CD14-positive monocyte (primary cell): ENCODE measurements around the gene CDT1. TPM values are rescaled to one million over a fixed set of nuclear protein-coding genes. Genes with fewer than 3 reads are reported as not detected.
A peak's percentile ranks its signal among the peaks of the same experiment; 100 is the strongest.

Experiments
- DNase-seq, 3 donors: peaks; one replicate each; pipeline ENCODE4 v3.0.0-alpha.2; 2011 to 2022
- H2AFZ ChIP-seq: 2 replicates; pipeline ENCODE4 v1.6.0; 2012; ENCODE audit warnings: mild to moderate bottlenecking, low read depth, low read length, inconsistent platforms; ENCODE audit not compliant: insufficient read depth, poor library complexity, severe bottlenecking
- H3K27ac ChIP-seq, 2 donors: 1 replicate in 1 of 2; 2 replicates in 1 of 2; pipeline ENCODE4 v1.5.1; 2012 to 2013; ENCODE audit warnings: low read length in 2 of 2, control low read depth in 1 of 2, inconsistent platforms in 1 of 2, low read depth in 1 of 2, mild to moderate bottlenecking in 1 of 2
- H3K27me3 ChIP-seq, 2 donors: one replicate each; pipeline versions ENCODE4 v1.6.0 to v1.6.1; 2011 to 2013; ENCODE audit warnings: low read length in 2 of 2; ENCODE audit not compliant: control insufficient read depth in 2 of 2, insufficient read depth in 2 of 2
- H3K36me3 ChIP-seq, 2 donors: replicated peaks in 1 of 2; 1 replicate in 1 of 2; 2 replicates in 1 of 2; pipeline versions ENCODE4 v1.5.1 to v1.6.1; 2012 to 2013; ENCODE audit warnings: low read length in 2 of 2, control low read depth in 1 of 2, inconsistent platforms in 1 of 2, mild to moderate bottlenecking in 1 of 2; ENCODE audit not compliant: insufficient read depth in 2 of 2, control insufficient read depth in 1 of 2
- H3K4me1 ChIP-seq, 2 donors: 1 replicate in 1 of 2; 2 replicates in 1 of 2; pipeline versions ENCODE4 v1.5.1 to v1.6.1; 2012 to 2013; ENCODE audit warnings: low read length in 2 of 2, control low read depth in 1 of 2, inconsistent platforms in 1 of 2, mild to moderate bottlenecking in 1 of 2, moderate library complexity in 1 of 2; ENCODE audit not compliant: insufficient read depth in 2 of 2, control insufficient read depth in 1 of 2
- H3K4me2 ChIP-seq: replicated peaks from 2 replicates; pipeline ENCODE3; 2012; ENCODE audit warnings: low read length, moderate library complexity, mild to moderate bottlenecking; ENCODE audit not compliant: poor library complexity, severe bottlenecking; ENCODE audit errors: extremely low read depth
- H3K4me3 ChIP-seq, 3 experiments: fragments of 200-600 bp in 1 of 3; sonication (generic) in 1 of 3; replicated peaks in 1 of 3; 1 replicate in 2 of 3; 2 replicates in 1 of 3; pipeline ENCODE4 v1.5.1; 2011 to 2013; ENCODE audit warnings: low read length in 3 of 3, mild to moderate bottlenecking in 3 of 3, control low read depth in 2 of 3, low read depth in 2 of 3, inconsistent platforms in 1 of 3, moderate library complexity in 1 of 3
- H3K79me2 ChIP-seq: 2 replicates; pipeline ENCODE4 v1.6.0; 2012; ENCODE audit warnings: mild to moderate bottlenecking, control low read depth, inconsistent platforms, low read length, moderate library complexity; ENCODE audit not compliant: insufficient read depth
- H3K9ac ChIP-seq: 2 replicates; pipeline ENCODE4 v1.6.0; 2017; ENCODE audit warnings: low read length, mild to moderate bottlenecking; ENCODE audit not compliant: insufficient read depth, poor library complexity, severe bottlenecking
- H3K9me3 ChIP-seq, 2 donors: replicated peaks in 1 of 2; 1 replicate in 1 of 2; 2 replicates in 1 of 2; pipeline versions ENCODE4 v1.5.1 to v1.6.1; 2012 to 2013; ENCODE audit warnings: low read length in 2 of 2, control low read depth in 1 of 2; ENCODE audit not compliant: control insufficient read depth in 1 of 2, insufficient read depth in 1 of 2
- H4K20me1 ChIP-seq: 2 replicates; pipeline ENCODE4 v1.6.0; 2012; ENCODE audit warnings: mild to moderate bottlenecking, low read length, control low read depth, moderate library complexity; ENCODE audit not compliant: insufficient read depth
- H3K27ac Mint-ChIP-seq, 7 donors: one replicate each; pipeline ENCODE4 v1.8.0; 2020; ENCODE audit warnings: mild to moderate bottlenecking in 7 of 7, mixed read lengths in 7 of 7, moderate library complexity in 6 of 7, inconsistent platforms in 2 of 7
- H3K27me3 Mint-ChIP-seq, 3 donors: one replicate each; pipeline ENCODE4 v1.8.0; 2021 to 2022; ENCODE audit warnings: low read depth in 3 of 3, mild to moderate bottlenecking in 3 of 3, mixed read lengths in 3 of 3, moderate library complexity in 3 of 3, inconsistent platforms in 1 of 3
- H3K36me3 Mint-ChIP-seq, 2 donors: one replicate each; pipeline ENCODE4 v1.8.0; 2020; ENCODE audit warnings: mixed read lengths in 2 of 2, inconsistent platforms in 1 of 2, mild to moderate bottlenecking in 1 of 2
- H3K4me1 Mint-ChIP-seq: one replicate; pipeline ENCODE4 v1.8.0; 2020; ENCODE audit warnings: mild to moderate bottlenecking, mixed read lengths
- H3K4me3 Mint-ChIP-seq, 2 donors: one replicate each; pipeline ENCODE4 v1.8.0; 2020; ENCODE audit warnings: mild to moderate bottlenecking in 2 of 2, mixed read lengths in 2 of 2, moderate library complexity in 1 of 2
- H3K9me3 Mint-ChIP-seq, 7 donors: one replicate each; pipeline ENCODE4 v1.8.0; 2020 to 2022; ENCODE audit warnings: mixed read lengths in 7 of 7, mild to moderate bottlenecking in 6 of 7, moderate library complexity in 6 of 7, inconsistent platforms in 2 of 7
- WGBS: methylation state at CpG from one replicate; pipeline ENCODE4 v1.1.5; 2013; ENCODE audit warnings: missing lambda C conversion rate; ENCODE audit not compliant: insufficient coverage; 5-methylcytosine and 5-hydroxymethylcytosine counted together
- intact Hi-C, 2 donors: fragments of 100-400 bp; cut with micrococcal nuclease; formaldehyde crosslinking; loops; one replicate each; pipeline versions ENCODE4 v1.15.0 to v1.15.1; 2023
- polyA plus RNA-seq, 3 donors: library from polyadenylated mRNA; depleted of rRNA in 1 of 3; unstranded in 2 of 3; stranded (reverse) in 1 of 3; fragments of 300-500 nt in 2 of 3; fragments of >200 nt in 1 of 3; fragmentation: Illumina TruSeq in 2 of 3; gene quantifications; 1 replicate in 2 of 3; 2 replicates in 1 of 3; pipeline ENCODE4 v1.2.3, GENCODE V29; 2012 to 2021
- TF ChIP-seq, protein P1 (sequence below): fragments of 200-600 bp; IDR thresholded peaks from one replicate; pipeline ENCODE4 v1.8.0; 2022; ENCODE audit warnings: antibody characterized with exemption, mild to moderate bottlenecking

CDT1 gene
- polyA plus RNA-seq, 3 donors, result 0.07 to 0.24 (median 0.16) TPM

- Histone ChIP-seq H3K4me3 (peak overlapping the region in 1 of 3 experiments; percentile 65), H4K20me1 (no peaks in the 10 kb centered on the region), H3K9ac (no peak overlapping the region), H3K4me1 (peaks cover 65 to 68% of the 10 kb centered on the region in 2 donors), H3K27ac (no peak overlapping the region), H2AFZ (no peak overlapping the region), H3K9me3 (no peaks in the 10 kb centered on the region), H3K4me2 (no peak overlapping the region), H3K36me3 (no peaks in the 10 kb centered on the region), H3K27me3 (no peaks in the 10 kb centered on the region), H3K79me2 (peaks cover 40% of the 10 kb centered on the region)
- intact Hi-C loops, result no loop called here
- H3K9me3 Mint-ChIP-seq, result no peaks in the 10 kb centered on the region
- H3K27ac Mint-ChIP-seq, result peak overlapping the region in 2 of 7 donors; percentile 35 to 66
- H3K4me3 Mint-ChIP-seq, result peak overlapping the region in 1 of 2 donors; percentile 67
- H3K4me1 Mint-ChIP-seq, result peaks cover 59% of the 10 kb centered on the region
- 34% methylated on average over 10 of the region's 13 CpGs for WGBS
- TF ChIP-seq, protein P1, sequence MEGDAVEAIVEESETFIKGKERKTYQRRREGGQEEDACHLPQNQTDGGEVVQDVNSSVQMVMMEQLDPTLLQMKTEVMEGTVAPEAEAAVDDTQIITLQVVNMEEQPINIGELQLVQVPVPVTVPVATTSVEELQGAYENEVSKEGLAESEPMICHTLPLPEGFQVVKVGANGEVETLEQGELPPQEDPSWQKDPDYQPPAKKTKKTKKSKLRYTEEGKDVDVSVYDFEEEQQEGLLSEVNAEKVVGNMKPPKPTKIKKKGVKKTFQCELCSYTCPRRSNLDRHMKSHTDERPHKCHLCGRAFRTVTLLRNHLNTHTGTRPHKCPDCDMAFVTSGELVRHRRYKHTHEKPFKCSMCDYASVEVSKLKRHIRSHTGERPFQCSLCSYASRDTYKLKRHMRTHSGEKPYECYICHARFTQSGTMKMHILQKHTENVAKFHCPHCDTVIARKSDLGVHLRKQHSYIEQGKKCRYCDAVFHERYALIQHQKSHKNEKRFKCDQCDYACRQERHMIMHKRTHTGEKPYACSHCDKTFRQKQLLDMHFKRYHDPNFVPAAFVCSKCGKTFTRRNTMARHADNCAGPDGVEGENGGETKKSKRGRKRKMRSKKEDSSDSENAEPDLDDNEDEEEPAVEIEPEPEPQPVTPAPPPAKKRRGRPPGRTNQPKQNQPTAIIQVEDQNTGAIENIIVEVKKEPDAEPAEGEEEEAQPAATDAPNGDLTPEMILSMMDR, result no peak
- DNase-seq, result peak in 2 of 3 donors; percentile 19 to 36
- peaks cover 0 to 10% (median 2%) of the 10 kb centered on the region in 3 donors for H3K27me3 Mint-ChIP-seq
- no peaks in the 10 kb centered on the region for H3K36me3 Mint-ChIP-seq
Observed at GRCh38 chr16:88792078-88792550, 11.5 kb upstream of the CDT1 start.

DNA sequence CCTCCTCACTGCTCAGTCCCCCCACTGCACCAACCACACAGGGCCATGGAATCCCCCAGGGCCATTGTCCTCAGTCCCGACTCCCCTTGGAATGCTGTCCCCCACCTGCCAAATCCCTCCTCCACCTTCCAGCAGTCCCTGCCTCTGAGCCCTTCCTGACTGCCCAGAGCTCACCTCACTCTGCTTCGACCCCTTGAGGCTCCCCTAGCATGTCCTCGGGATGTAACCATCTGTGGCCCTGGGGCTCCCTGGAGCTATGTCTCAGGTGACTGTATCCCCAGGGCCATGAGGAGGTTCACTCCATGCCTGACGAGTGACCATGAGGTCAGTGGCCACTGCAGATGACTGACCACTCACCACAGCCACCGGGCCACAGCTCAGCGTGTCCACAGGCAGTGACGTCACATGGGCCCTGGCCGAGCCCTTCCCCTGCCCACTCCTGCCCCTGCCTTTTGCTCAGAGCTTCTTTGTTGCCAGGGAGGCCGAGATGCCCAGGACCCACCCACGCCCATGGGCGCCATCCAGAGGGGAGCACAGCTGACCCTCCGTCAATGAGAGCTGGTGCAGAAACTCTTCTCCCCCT, 10.8 kb upstream of the CDT1 start:
- peak in 2 of 3 donors; percentile 49 to 70 for DNase-seq
- WGBS, result 45% methylated on average over 7 of the region's 12 CpGs
- peaks cover 65 to 68% of the 10 kb centered on the region in 2 donors for H3K4me1 ChIP-seq
- TF ChIP-seq, protein P1, result no peak
- peak overlapping the region in 1 of 3 experiments; percentile 65 for H3K4me3 ChIP-seq
- H3K36me3 Mint-ChIP-seq, result no peaks in the 10 kb centered on the region
- intact Hi-C loops, result no loop called here
- no peaks in the 10 kb centered on the region for H3K9me3 Mint-ChIP-seq
- peaks cover 0 to 10% (median 2%) of the 10 kb centered on the region in 3 donors for H3K27me3 Mint-ChIP-seq
- no peaks in the 10 kb centered on the region for H4K20me1 ChIP-seq
- no peak overlapping the region for H3K27ac ChIP-seq
- peak overlapping the region in 1 of 7 donors; percentile 10 for H3K27ac Mint-ChIP-seq
- peaks cover 59% of the 10 kb centered on the region for H3K4me1 Mint-ChIP-seq
- H3K9ac ChIP-seq, result no peak overlapping the region
- peak overlapping the region; percentile 75 for H3K4me2 ChIP-seq
- no peaks in the 10 kb centered on the region for H3K27me3 ChIP-seq
- peaks cover 40% of the 10 kb centered on the region for H3K79me2 ChIP-seq
- H2AFZ ChIP-seq, result peak overlapping the region; percentile 76
- no peaks in the 10 kb centered on the region for H3K9me3 ChIP-seq
- no peaks in the 10 kb centered on the region for H3K36me3 ChIP-seq
- H3K4me3 Mint-ChIP-seq, result peak overlapping the region in 1 of 2 donors; percentile 67
